GM18873 (cell line): ENCODE data around the gene OSBPL2.

Source experiments
- ATAC-seq: cut with Tn5 transposase; IDR thresholded peaks from one replicate; pipeline ENCODE4 v1.9.1; 2021; ENCODE audit warnings: mild to moderate bottlenecking, moderate library complexity, moderate number of reproducible peaks; ENCODE audit not compliant: unreplicated experiment, low FRiP score

The OSBPL2 gene

GRCh38 chr20:62237801-62238568 lies at the start of gene OSBPL2:
Gene OSBPL2, plus strand, starts transcription at chr20:62238521. Its CDS starts 17,664 bp downstream, at chr20:62256185.
- peak; percentile 96 for ATAC-seq

- no peak for ATAC-seq
Observed at GRCh38 chr20:62190639-62191411, 47.5 kb upstream of the OSBPL2 start.

- no peak for ATAC-seq
Observed at GRCh38 chr20:62191781-62192559, 46.4 kb upstream of the OSBPL2 start.

- ATAC-seq, result no peak
Observed at GRCh38 chr20:62192635-62193034, 45.7 kb upstream of the OSBPL2 start.

GRCh38 chr20:62193079-62194025 lies 45.0 kb upstream of the OSBPL2 start:
- ATAC-seq, result no peak

- no peak for ATAC-seq
Observed at GRCh38 chr20:62195075-62195405, 43.3 kb upstream of the OSBPL2 start.

GRCh38 chr20:62195736-62196135 lies 42.6 kb upstream of the OSBPL2 start:
- no peak for ATAC-seq

- no peak for ATAC-seq
Observed at GRCh38 chr20:62196286-62196685, 42.0 kb upstream of the OSBPL2 start.

- no peak for ATAC-seq
Observed at GRCh38 chr20:62197311-62197710, 41.0 kb upstream of the OSBPL2 start.

GRCh38 chr20:62197801-62198200 lies 40.5 kb upstream of the OSBPL2 start:
- no peak for ATAC-seq

GRCh38 chr20:62198496-62198895 lies 39.8 kb upstream of the OSBPL2 start:
- ATAC-seq, result no peak

- no peak for ATAC-seq
Observed at GRCh38 chr20:62198931-62199330, 39.4 kb upstream of the OSBPL2 start.

GRCh38 chr20:62200491-62201172 lies 37.7 kb upstream of the OSBPL2 start:
- no peak for ATAC-seq

GRCh38 chr20:62201173-62202082 lies 36.9 kb upstream of the OSBPL2 start:
- no peak for ATAC-seq

GRCh38 chr20:62202083-62202395 lies 36.3 kb upstream of the OSBPL2 start:
- no peak for ATAC-seq

- no peak for ATAC-seq
Observed at GRCh38 chr20:62202676-62203377, 35.5 kb upstream of the OSBPL2 start.

- no peak for ATAC-seq
Observed at GRCh38 chr20:62203378-62204030, 34.8 kb upstream of the OSBPL2 start.
